Measurements from ENCODE around the gene RHOF. TPM values are rescaled to one million over a fixed set of nuclear protein-coding genes. Genes with fewer than 3 reads are reported as not detected.

The RHOF gene
- total and polyA plus RNA-seq, 4 donors, result 0.97 to 7.0 (median 3.5) TPM

GRCh38 chr12:121781998-121782979, 11.2 kb downstream of the RHOF start:
- no peak overlapping the region for H3K9ac ChIP-seq (ENCODE audit: low read depth in 1 of 2, low read length in 2 of 2)
- WGBS, result 73% methylated on average over 14 of the region's 14 CpGs
- TF ChIP-seq HNF4G (IDR thresholded peaks at IDR 0.05) (no peak), CTCF (IDR thresholded peaks at IDR 0.05; ENCODE audit: low read depth, low read length, missing input control) (no peak), JUND (IDR thresholded peaks at IDR 0.05) (no peak), RXRA (IDR thresholded peaks at IDR 0.05) (no peak)
- no peaks in the 10 kb centered on the region for H3K9me3 ChIP-seq (ENCODE audit: control insufficient read depth in 4 of 4, low read length in 3 of 4)
- H3K36me3 ChIP-seq (ENCODE audit: control insufficient read depth in 4 of 4, insufficient read depth in 3 of 4, low read depth in 1 of 4, low read length in 3 of 4), result peaks cover 0 to 4% (median 0%) of the 10 kb centered on the region in 4 donors
- H3K27me3 ChIP-seq (ENCODE audit: control insufficient read depth in 4 of 4, insufficient read depth in 4 of 4, low read length in 3 of 4), result no peaks in the 10 kb centered on the region
- no peak overlapping the region for H3K27ac ChIP-seq (ENCODE audit: low read depth in 1 of 2, low read length in 2 of 2)
- H3K4me3 ChIP-seq (ENCODE audit: low read depth in 1 of 3, low read length in 3 of 3), result no peak overlapping the region
- H3K4me1 ChIP-seq (ENCODE audit: control insufficient read depth in 4 of 4, insufficient read depth in 4 of 4, low read length in 3 of 4), result peaks cover 3 to 14% (median 6%) of the 10 kb centered on the region in 4 donors
- no peak for DNase-seq (ENCODE audit: low spot score)

- no peak overlapping the region for H3K27ac ChIP-seq (ENCODE audit: low read depth in 1 of 2, low read length in 2 of 2)
- peaks cover 3 to 10% (median 6%) of the 10 kb centered on the region in 4 donors for H3K4me1 ChIP-seq (ENCODE audit: control insufficient read depth in 4 of 4, insufficient read depth in 4 of 4, low read length in 3 of 4)
- H3K4me3 ChIP-seq (ENCODE audit: low read depth in 1 of 3, low read length in 3 of 3), result no peak overlapping the region
- no peak for DNase-seq (ENCODE audit: low spot score)
- WGBS, result 75% methylated on average over 12 of the region's 12 CpGs
- peaks cover 0 to 4% (median 0%) of the 10 kb centered on the region in 4 donors for H3K36me3 ChIP-seq (ENCODE audit: control insufficient read depth in 4 of 4, insufficient read depth in 3 of 4, low read depth in 1 of 4, low read length in 3 of 4)
- H3K9me3 ChIP-seq (ENCODE audit: control insufficient read depth in 4 of 4, low read length in 3 of 4), result no peaks in the 10 kb centered on the region
- H3K27me3 ChIP-seq (ENCODE audit: control insufficient read depth in 4 of 4, insufficient read depth in 4 of 4, low read length in 3 of 4), result no peaks in the 10 kb centered on the region
- no peak for TF ChIP-seq RAD21 (IDR thresholded peaks at IDR 0.05)
- no peak for TF ChIP-seq FOXA2 (IDR thresholded peaks at IDR 0.05)
- TF ChIP-seq HNF4A (conservative IDR thresholded peaks at IDR 0.05), result no peak
- TF ChIP-seq ZBTB33 (IDR thresholded peaks at IDR 0.05), result no peak
- no peak for TF ChIP-seq SP1 (IDR thresholded peaks at IDR 0.05)
- TF ChIP-seq ATF3 (IDR thresholded peaks at IDR 0.05), result no peak
- TF ChIP-seq CTCF (IDR thresholded peaks at IDR 0.05; ENCODE audit: low read depth, low read length, missing input control), result no peak
- TF ChIP-seq EGR1 (IDR thresholded peaks at IDR 0.05; ENCODE audit: low read depth in 2 of 2), result no peak
- TF ChIP-seq MAX (IDR thresholded peaks at IDR 0.05), result no peak
- no peak for TF ChIP-seq TAF1 (conservative IDR thresholded peaks at IDR 0.05)
- TF ChIP-seq YY1 (IDR thresholded peaks at IDR 0.05), result no peak
- no peak for TF ChIP-seq HNF4G (IDR thresholded peaks at IDR 0.05)
- H3K9ac ChIP-seq (ENCODE audit: low read depth in 1 of 2, low read length in 2 of 2), result no peak overlapping the region
Observed at GRCh38 chr12:121781484-121781997, 11.9 kb downstream of the RHOF start.
